Endothelial cell of umbilical vein (primary cell): ENCODE results near the gene STK39.

Experiments used
- POLR2AphosphoS5 ChIP-seq: IDR thresholded peaks from 2 replicates; pipeline ENCODE4 v1.6.1; 2012; ENCODE audit warnings: low read depth, mild to moderate bottlenecking, control low read depth, low read length, moderate library complexity; ENCODE audit not compliant: insufficient read depth
- TF ChIP-seq, protein P1 (sequence below), 2 donors: IDR thresholded peaks; 1 replicate in 1 of 2; 2 replicates in 1 of 2; pipeline ENCODE4 v1.5.1; 2011; ENCODE audit warnings: low read length in 2 of 2, mild to moderate bottlenecking in 2 of 2, moderate library complexity in 2 of 2, control low read depth in 1 of 2, inconsistent platforms in 1 of 2, low read depth in 1 of 2; ENCODE audit not compliant: insufficient read depth in 1 of 2; ENCODE audit errors: extremely low read depth in 1 of 2
- TF ChIP-seq, protein P2 (sequence below): IDR thresholded peaks from 2 replicates; pipeline ENCODE4 v1.6.1; 2011; ENCODE audit not compliant: insufficient read depth, insufficient read length

DNA sequence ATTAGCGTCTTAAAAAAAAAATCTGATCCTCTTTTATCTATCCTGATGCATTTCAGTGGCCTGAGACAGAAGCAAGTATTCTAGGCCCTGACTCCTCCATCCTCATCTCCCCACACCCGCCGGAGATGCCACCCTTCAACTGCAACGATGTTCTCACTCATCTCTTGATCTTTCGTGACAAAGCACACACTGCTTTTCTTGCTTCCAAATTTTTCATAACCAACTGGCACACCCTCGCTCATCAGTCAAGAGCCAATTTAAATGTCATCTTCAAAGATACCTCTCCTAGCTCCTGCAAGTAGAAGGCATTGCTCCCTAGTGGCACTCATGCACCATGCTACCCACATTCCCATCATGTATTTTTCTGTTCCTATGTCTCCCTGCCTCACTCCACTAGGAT is 115.0 kb downstream of the STK39 start:
- TF ChIP-seq, protein P1, sequence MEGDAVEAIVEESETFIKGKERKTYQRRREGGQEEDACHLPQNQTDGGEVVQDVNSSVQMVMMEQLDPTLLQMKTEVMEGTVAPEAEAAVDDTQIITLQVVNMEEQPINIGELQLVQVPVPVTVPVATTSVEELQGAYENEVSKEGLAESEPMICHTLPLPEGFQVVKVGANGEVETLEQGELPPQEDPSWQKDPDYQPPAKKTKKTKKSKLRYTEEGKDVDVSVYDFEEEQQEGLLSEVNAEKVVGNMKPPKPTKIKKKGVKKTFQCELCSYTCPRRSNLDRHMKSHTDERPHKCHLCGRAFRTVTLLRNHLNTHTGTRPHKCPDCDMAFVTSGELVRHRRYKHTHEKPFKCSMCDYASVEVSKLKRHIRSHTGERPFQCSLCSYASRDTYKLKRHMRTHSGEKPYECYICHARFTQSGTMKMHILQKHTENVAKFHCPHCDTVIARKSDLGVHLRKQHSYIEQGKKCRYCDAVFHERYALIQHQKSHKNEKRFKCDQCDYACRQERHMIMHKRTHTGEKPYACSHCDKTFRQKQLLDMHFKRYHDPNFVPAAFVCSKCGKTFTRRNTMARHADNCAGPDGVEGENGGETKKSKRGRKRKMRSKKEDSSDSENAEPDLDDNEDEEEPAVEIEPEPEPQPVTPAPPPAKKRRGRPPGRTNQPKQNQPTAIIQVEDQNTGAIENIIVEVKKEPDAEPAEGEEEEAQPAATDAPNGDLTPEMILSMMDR (IDR thresholded peaks at IDR 0.05; ENCODE audit: extremely low read depth in 1 of 2, insufficient read depth in 1 of 2, low read depth in 1 of 2, low read length in 2 of 2): no peak
- TF ChIP-seq, protein P2, sequence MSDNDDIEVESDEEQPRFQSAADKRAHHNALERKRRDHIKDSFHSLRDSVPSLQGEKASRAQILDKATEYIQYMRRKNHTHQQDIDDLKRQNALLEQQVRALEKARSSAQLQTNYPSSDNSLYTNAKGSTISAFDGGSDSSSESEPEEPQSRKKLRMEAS: no peak
- TF ChIP-seq POLR2AphosphoS5: no peak
